NCI-H2081 (cell line): ENCODE results near the gene PLPPR2.
"Not testable (repeated sequence)": the region's sequence is repeated elsewhere in the genome, so short reads cannot be mapped to it uniquely, and the experiment has no call there.

Experiments used
- DNase-seq, 2 experiments: peaks; one replicate each; lab custom pipeline; 2025; lab: John Stamatoyannopoulos, UW

The PLPPR2 gene

GRCh38 chr19:11401808-11402543 lies 46.7 kb downstream of the PLPPR2 start:
- no peak for DNase-seq

GRCh38 chr19:11404588-11405222 lies 49.5 kb downstream of the PLPPR2 start:
- DNase-seq = no peak

GRCh38 chr19:11405846-11406643 lies 50.8 kb downstream of the PLPPR2 start:
- DNase-seq = no peak

GRCh38 chr19:11406703-11407236 lies 51.5 kb downstream of the PLPPR2 start:
- not testable (repeated sequence) for DNase-seq

GRCh38 chr19:11408591-11408990 lies 53.4 kb downstream of the PLPPR2 start:
- no peak for DNase-seq

- DNase-seq = no peak
Measured at GRCh38 chr19:11410682-11411081, 55.5 kb downstream of the PLPPR2 start.

- DNase-seq = peak; percentile 9 to 54
Measured at GRCh38 chr19:11414544-11414943, 59.3 kb downstream of the PLPPR2 start.
